ENCODE results near the gene TMEM87A. TPM values are rescaled to one million over a fixed set of nuclear protein-coding genes. Genes with fewer than 3 reads are reported as not detected.

The TMEM87A gene
- total and polyA plus RNA-seq, 2 of the 4 experiments (the other 2 are of a cell fraction): 16.6 to 45.3 TPM

DNA sequence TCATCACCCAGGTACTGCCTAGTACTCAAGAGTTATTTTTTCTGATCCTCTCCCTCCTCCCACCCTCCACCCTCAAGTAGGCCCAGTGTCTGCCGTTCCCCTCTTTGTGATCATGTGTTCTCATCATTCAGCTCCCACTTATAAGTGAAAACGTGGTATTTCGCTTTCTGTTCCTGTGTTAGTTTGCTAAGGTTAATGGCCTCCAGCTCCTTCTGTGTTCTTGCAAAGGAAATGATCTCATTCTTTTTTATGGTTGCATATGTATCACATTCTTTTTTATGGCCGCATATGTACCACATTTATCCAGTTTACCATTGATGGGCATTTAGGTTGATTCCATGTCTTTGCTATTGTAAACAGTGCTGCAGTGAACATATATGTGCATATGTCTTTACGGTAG lies 8.4 kb downstream of the TMEM87A start:
- BruUV-seq (replicated peaks): no TSS peak
- TF ChIP-seq CEBPB (IDR thresholded peaks at IDR 0.05; ENCODE audit: low read depth, low read length): no peak
- no peak for TF ChIP-seq RCOR1 (IDR thresholded peaks at IDR 0.05; ENCODE audit: insufficient replicate concordance, low read length)
- no peak for TF ChIP-seq SMC3 (IDR thresholded peaks at IDR 0.05; ENCODE audit: low read depth, low read length)
- TF ChIP-seq POLR2A (IDR thresholded peaks at IDR 0.05; ENCODE audit: low read depth, low read length): no peak
- TF ChIP-seq, protein P1, sequence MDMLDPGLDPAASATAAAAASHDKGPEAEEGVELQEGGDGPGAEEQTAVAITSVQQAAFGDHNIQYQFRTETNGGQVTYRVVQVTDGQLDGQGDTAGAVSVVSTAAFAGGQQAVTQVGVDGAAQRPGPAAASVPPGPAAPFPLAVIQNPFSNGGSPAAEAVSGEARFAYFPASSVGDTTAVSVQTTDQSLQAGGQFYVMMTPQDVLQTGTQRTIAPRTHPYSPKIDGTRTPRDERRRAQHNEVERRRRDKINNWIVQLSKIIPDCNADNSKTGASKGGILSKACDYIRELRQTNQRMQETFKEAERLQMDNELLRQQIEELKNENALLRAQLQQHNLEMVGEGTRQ (IDR thresholded peaks at IDR 0.05; ENCODE audit: low read depth, low read length): no peak
- H4K91ac ChIP-seq (ENCODE audit: insufficient read depth, low read depth, low read length): no peak overlapping the region
- no peaks in the 10 kb centered on the region; the same call in 1 of the 2 replicates for H3K9me1 ChIP-seq (ENCODE audit: insufficient read depth, low read length)
- no peak overlapping the region for H4K5ac ChIP-seq (ENCODE audit: low read depth, low read length)
- H3K27me3 ChIP-seq (ENCODE audit: control insufficient read depth, insufficient read depth, low read length): no peaks in the 10 kb centered on the region
- no peak for ATAC-seq (ENCODE audit: low read depth)
- H3K4me2 ChIP-seq (ENCODE audit: low read depth, low read length): no peak overlapping the region
- no peak overlapping the region for H3K56ac ChIP-seq (ENCODE audit: extremely low read depth, insufficient read depth, low read length)
- no peak overlapping the region for H3K14ac ChIP-seq (replicated peaks; ENCODE audit: low read depth, low read length)
- H3K18ac ChIP-seq (ENCODE audit: low read depth, low read length): no peak overlapping the region
- no peak overlapping the region for H2BK120ac ChIP-seq (ENCODE audit: low read depth, low read length)
- no peak overlapping the region for H2BK5ac ChIP-seq (ENCODE audit: low read depth, low read length, poor library complexity, severe bottlenecking)
- no peak for DNase-seq
- no peak overlapping the region for H2AK9ac ChIP-seq (replicated peaks; ENCODE audit: low read depth, low read length, poor library complexity)
- H2AK5ac ChIP-seq (ENCODE audit: low read depth, low read length): no peak overlapping the region
- peaks cover 4 to 23% of the 10 kb centered on the region in 2 experiments for H3K79me1 ChIP-seq (ENCODE audit: low read depth in 1 of 2, low read length in 2 of 2)
- H3K4me3 ChIP-seq (ENCODE audit: insufficient read depth, low read depth, low read length): no peak overlapping the region
- dilution Hi-C loops (cut with HindIII; ENCODE audit: low sequenced_read_pairs, unreplicated experiment) (no loop called here), in situ Hi-C loops (cut with MboI; ENCODE audit: low sequenced_read_pairs) (no loop called here), intact Hi-C loops (cut with micrococcal nuclease) (loop anchor here (10.0 kb wide), 1 partner anchor 50 kb away; no protein-coding TSS in a partner anchor)
- peaks cover 34% of the 10 kb centered on the region for H3K36me3 ChIP-seq (ENCODE audit: control insufficient read depth, insufficient read depth, low read length)
- H4K8ac ChIP-seq (ENCODE audit: low read depth in 2 of 2, low read length in 2 of 2): no peak overlapping the region
- H3K9me3 ChIP-seq (ENCODE audit: control insufficient read depth, insufficient read depth, low read length): no peaks in the 10 kb centered on the region
- no peak overlapping the region for H3K4ac ChIP-seq (ENCODE audit: low read depth, low read length)
- POLR2A ChIA-PET (ENCODE audit: unreplicated experiment): no interaction called here
- no peak overlapping the region for H3K9ac ChIP-seq (ENCODE audit: low read depth, low read length)
- H3K4me1 ChIP-seq (ENCODE audit: control insufficient read depth, insufficient read depth, low read length): no peaks in the 10 kb centered on the region
- no peak overlapping the region for H2BK15ac ChIP-seq (ENCODE audit: low read depth, low read length)
- no peak overlapping the region for H3K27ac ChIP-seq (ENCODE audit: insufficient read depth, low read length)
- H2AFZ ChIP-seq (replicated peaks; ENCODE audit: low read length, poor library complexity): no peak overlapping the region
- no peak overlapping the region for H3K23ac ChIP-seq (ENCODE audit: low read depth, low read length)
- peaks cover 3% of the 10 kb centered on the region; the same call in 1 of the 2 replicates for H4K20me1 ChIP-seq (ENCODE audit: insufficient read depth, low read length)
- H2BK20ac ChIP-seq (ENCODE audit: low read depth, low read length): no peak overlapping the region
- WGBS, 2 experiments (ENCODE audit: extremely low coverage in 2 of 2, insufficient read length in 1 of 2): no CpG with 5 or more reads among the region's 5 CpGs
- CTCF ChIA-PET: no interaction called here

Measured in IMR-90 (cell line).